A549 (cell line): Measurements from ENCODE around the gene AGXT2. TPM values are rescaled to one million over a fixed set of nuclear protein-coding genes. Genes with fewer than 3 reads are reported as not detected.

Experiments
- ATAC-seq, 2 experiments: fragments of 200-7000 bp in 1 of 2; fragments of >200 bp in 1 of 2; cut with Nextera tagmentation in 1 of 2; cut with Tn5 transposase in 1 of 2; 3 replicates each; pipeline versions ENCODE4 v1.8.0 to v1.9.1; 2018 to 2020; ENCODE audit warnings: mild to moderate bottlenecking in 1 of 2, moderate library complexity in 1 of 2
- CTCF ChIA-PET: fragments of 300-600 bp; sonication (Branson Sonifier 250); formaldehyde crosslinking; extraction: SDS; loops from one replicate; lab custom pipeline; 2021; ENCODE audit warnings: antibody characterized with exemption, inconsistent platforms; lab: Yijun Ruan, JAX
- POLR2A ChIA-PET: fragments of 350-600 bp; formaldehyde crosslinking; extraction: SDS; loops from one replicate; lab custom pipeline; 2021; ENCODE audit warnings: antibody characterized with exemption, inconsistent platforms; lab: Yijun Ruan, JAX
- DNase-seq, 2 experiments: peaks; one replicate each; pipeline versions ENCODE4 v3.0.0 to v3.0.0-alpha.2; 2011 to 2016; ENCODE audit warnings: low read depth in 1 of 2, low spot score in 1 of 2
- FAIRE-seq: peaks from 2 replicates; lab custom pipeline; 2011; peaks lifted over from hg19 to GRCh38; lab: Jason Lieb, UNC
- H3K27ac ChIP-seq, 2 experiments: fragments of >200 bp; sonication (Bioruptor Twin); formaldehyde crosslinking; 3 replicates each; pipeline ENCODE4 v1.5.1; 2016 to 2017
- H3K4me1 ChIP-seq: fragments of >200 bp; sonication (Bioruptor Twin); formaldehyde crosslinking; 3 replicates; pipeline ENCODE4 v1.6.1; 2016
- H3K4me2 ChIP-seq: fragments of >200 bp; sonication (Bioruptor Twin); formaldehyde crosslinking; 3 replicates; pipeline ENCODE4 v1.6.1; 2016
- H3K4me3 ChIP-seq: fragments of >200 bp; sonication (Bioruptor Twin); formaldehyde crosslinking; 3 replicates; pipeline ENCODE4 v1.5.1; 2016
- H3K9me3 ChIP-seq: fragments of >200 bp; sonication (Bioruptor Twin); formaldehyde crosslinking; 3 replicates; pipeline ENCODE4 v1.6.1; 2016
- CEBPB ChIP-seq, 2 experiments: fragments of >200 bp in 1 of 2; sonication (Bioruptor Twin) in 1 of 2; formaldehyde crosslinking in 1 of 2; IDR thresholded peaks; 2 replicates each; pipeline ENCODE4 v1.6.1; 2012 to 2016
- CHD2 ChIP-seq: fragments of 150-350 bp; IDR thresholded peaks from 2 replicates; pipeline ENCODE4 v1.6.1; 2014; ENCODE audit warnings: low read length; ENCODE audit not compliant: partially characterized antibody
- CHD4 ChIP-seq: fragments of 200-600 bp; sonication (generic); IDR thresholded peaks from 2 replicates; pipeline ENCODE4 v1.6.1; 2016; ENCODE audit warnings: antibody characterized with exemption, mild to moderate bottlenecking, borderline replicate concordance
- CTCF ChIP-seq: fragments of >200 bp; sonication (Bioruptor Twin); formaldehyde crosslinking; IDR thresholded peaks from 3 replicates; pipeline ENCODE4 v1.5.1; 2016
- E2F6 ChIP-seq: IDR thresholded peaks from 2 replicates; pipeline ENCODE4 v1.6.1; 2012; ENCODE audit warnings: low read depth, borderline replicate concordance
- ESRRA ChIP-seq: fragments of 150-350 bp; IDR thresholded peaks from 2 replicates; pipeline ENCODE4 v1.6.1; 2014; ENCODE audit warnings: mild to moderate bottlenecking, low read length, borderline replicate concordance
- FOSB ChIP-seq: fragments of 250-450 bp; sonication (Bioruptor Pico); IDR thresholded peaks from 2 replicates; pipeline ENCODE4 v1.5.0; 2020; ENCODE audit warnings: mild to moderate bottlenecking, moderate library complexity
- GATA3 ChIP-seq: IDR thresholded peaks from 2 replicates; pipeline ENCODE4 v1.6.1; 2012; ENCODE audit warnings: borderline replicate concordance
- HDAC2 ChIP-seq: fragments of 200-600 bp; sonication (generic); IDR thresholded peaks from 2 replicates; pipeline ENCODE4 v1.6.1; 2016
- HES2 ChIP-seq: fragments of >200 bp; sonication (Bioruptor Twin); formaldehyde crosslinking; IDR thresholded peaks from 2 replicates; pipeline ENCODE4 v1.6.1; 2016
- JUN ChIP-seq, 2 experiments: fragments of >200 bp; sonication (Bioruptor Twin); formaldehyde crosslinking; IDR thresholded peaks; 2 replicates in 1 of 2; 3 replicates in 1 of 2; pipeline ENCODE4 v1.6.1; 2016 to 2017
- JUNB ChIP-seq: fragments of >200 bp; sonication (Bioruptor Twin); formaldehyde crosslinking; IDR thresholded peaks from 2 replicates; pipeline ENCODE4 v1.6.1; 2016
- KDM5A ChIP-seq: fragments of 200-600 bp; sonication (generic); IDR thresholded peaks from 2 replicates; pipeline ENCODE4 v1.6.1; 2016; ENCODE audit warnings: antibody characterized with exemption, mild to moderate bottlenecking
- MAFK ChIP-seq: fragments of 450-650 bp; IDR thresholded peaks from 2 replicates; pipeline ENCODE4 v1.6.1; 2014; ENCODE audit not compliant: partially characterized antibody
- MAZ ChIP-seq: fragments of 150-350 bp; IDR thresholded peaks from 2 replicates; pipeline ENCODE4 v1.6.1; 2014; ENCODE audit warnings: antibody characterized with exemption, low read depth, low read length, borderline replicate concordance
- MYC ChIP-seq: IDR thresholded peaks from 2 replicates; pipeline ENCODE4 v1.6.1; 2012; ENCODE audit warnings: mild to moderate bottlenecking, inconsistent platforms, low read length, improper control_type of control experiment, borderline replicate concordance
- PHF8 ChIP-seq: fragments of 200-600 bp; sonication (generic); IDR thresholded peaks from 2 replicates; pipeline ENCODE4 v1.6.1; 2016; ENCODE audit warnings: low read depth, mild to moderate bottlenecking, antibody characterized with exemption, moderate library complexity, borderline replicate concordance
- RCOR1 ChIP-seq: fragments of 150-350 bp; IDR thresholded peaks from 2 replicates; pipeline ENCODE4 v1.6.1; 2014; ENCODE audit warnings: antibody characterized with exemption, low read length, low read depth
- RNF2 ChIP-seq: fragments of 200-600 bp; sonication (generic); IDR thresholded peaks from 2 replicates; pipeline ENCODE4 v1.6.1; 2016; ENCODE audit warnings: low read depth, mild to moderate bottlenecking, antibody characterized with exemption, moderate library complexity, borderline replicate concordance
- TFCP2L1 ChIP-seq: fragments of 250-450 bp; sonication (Bioruptor Pico); IDR thresholded peaks from 2 replicates; pipeline ENCODE4 v1.5.0; 2021; ENCODE audit warnings: mild to moderate bottlenecking
- TP53 ChIP-seq: fragments of 250-450 bp; sonication (Bioruptor Pico); IDR thresholded peaks from 2 replicates; pipeline ENCODE4 v1.5.0; 2021; ENCODE audit warnings: mild to moderate bottlenecking, moderate library complexity
- ZC3H11A ChIP-seq: fragments of 450-650 bp; IDR thresholded peaks from 2 replicates; pipeline ENCODE4 v1.6.1; 2014; ENCODE audit warnings: antibody characterized with exemption, mild to moderate bottlenecking
- ZNF302 ChIP-seq: fragments of 250-450 bp; sonication (Bioruptor Pico); IDR thresholded peaks from 2 replicates; pipeline ENCODE4 v1.9.0; 2021; ENCODE audit warnings: inconsistent platforms, mild to moderate bottlenecking, moderate library complexity
- ZSCAN20 ChIP-seq: fragments of 250-450 bp; sonication (Bioruptor Pico); IDR thresholded peaks from 2 replicates; pipeline ENCODE4 v1.8.0; 2022; ENCODE audit warnings: mild to moderate bottlenecking, moderate library complexity
- WGBS: methylation state at CpG from one replicate; pipeline ENCODE4 v1.1.6; 2017; ENCODE audit errors: missing lambda C conversion rate; 5-methylcytosine and 5-hydroxymethylcytosine counted together
- polyA plus RNA-seq, 4 experiments: library from polyadenylated mRNA; depleted of rRNA in 3 of 4; stranded (reverse); fragments of >200 nt; fragmentation: RNase III in 1 of 4; extraction: RNeasy Plus Mini Kit Qiagen cat#74134 plus additional on column Dnase treatment in 1 of 4; gene quantifications; 2 replicates in 3 of 4; 3 replicates in 1 of 4; pipeline ENCODE4 v1.2.3, GENCODE V29; 2011 to 2017
- TF ChIP-seq, protein P1 (sequence below): fragments of 450-650 bp; IDR thresholded peaks from 2 replicates; pipeline ENCODE4 v1.6.1; 2014; ENCODE audit warnings: antibody characterized with exemption
- TF ChIP-seq, protein P2 (sequence below): fragments of 250-450 bp; sonication (Bioruptor Pico); IDR thresholded peaks from 2 replicates; pipeline ENCODE4 v1.5.0; 2021; ENCODE audit warnings: mild to moderate bottlenecking, moderate library complexity, borderline replicate concordance
- TF ChIP-seq, protein P3 (sequence below): fragments of 200-600 bp; sonication (generic); IDR thresholded peaks from 2 replicates; pipeline ENCODE4 v1.6.1; 2016; ENCODE audit warnings: antibody characterized with exemption, mild to moderate bottlenecking, moderate library complexity

Gene AGXT2
- polyA plus RNA-seq, 2 of the 4 experiments (the other 2 are of a cell fraction), result not detected

DNA sequence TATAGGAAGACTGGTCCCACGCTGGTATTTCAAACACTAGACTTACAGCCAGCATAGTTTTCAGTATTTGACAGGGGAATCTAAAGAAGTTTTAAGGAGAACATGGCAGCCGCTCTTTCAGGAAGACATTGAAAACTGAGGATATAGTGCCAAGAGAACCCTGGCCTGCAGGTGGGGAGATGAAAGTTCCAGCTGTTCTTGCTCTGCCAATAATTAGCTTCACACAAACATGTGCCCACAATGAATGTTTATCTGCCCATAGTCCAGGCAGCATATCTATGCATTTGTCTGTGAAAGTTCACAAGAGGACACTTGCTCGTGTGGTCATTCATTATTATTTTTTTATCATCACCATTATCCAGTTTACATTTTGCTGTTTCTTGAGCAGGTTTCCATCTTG, 47.6 kb upstream of the AGXT2 start (continued):
- TF ChIP-seq CTCF, result no peak

DNA sequence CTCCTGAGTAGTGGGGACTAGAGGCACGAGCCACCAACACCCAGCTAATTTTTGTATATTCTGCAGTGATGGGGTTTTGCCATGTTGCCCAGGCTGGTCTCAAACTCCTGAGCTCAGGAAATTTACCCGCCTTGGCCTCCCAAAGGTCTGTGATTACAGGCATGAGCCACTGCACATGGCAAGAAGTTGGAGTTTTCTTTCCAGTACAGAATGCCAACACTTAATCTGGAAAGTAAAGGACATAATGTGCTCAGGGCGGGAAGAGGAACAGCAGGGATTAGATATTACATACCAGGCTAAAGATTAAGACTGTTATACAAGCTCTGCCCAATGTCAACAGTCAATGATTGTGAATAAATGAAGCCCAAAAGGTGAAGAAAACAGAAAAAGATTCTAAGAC, 47.2 kb upstream of the AGXT2 start:
- WGBS, result 4% methylated on average over 3 of the region's 3 CpGs
- ChIA-PET CTCF (no interaction called here), POLR2A (no interaction called here)
- H3K4me2 ChIP-seq, result no peak overlapping the region
- no peak overlapping the region for H3K4me3 ChIP-seq
- no peaks in the 10 kb centered on the region for H3K4me1 ChIP-seq
- no peak for FAIRE-seq
- no peak for ATAC-seq
- H3K9me3 ChIP-seq, result no peaks in the 10 kb centered on the region
- no peak for DNase-seq
- no peak overlapping the region for H3K27ac ChIP-seq
- no peak for TF ChIP-seq PHF8
- no peak for TF ChIP-seq CHD4
- TF ChIP-seq MAZ, result no peak
- no peak for TF ChIP-seq GATA3
- TF ChIP-seq KDM5A, result no peak
- no peak for TF ChIP-seq ESRRA
- TF ChIP-seq RCOR1, result no peak
- TF ChIP-seq ZSCAN20 (CRISPR knock-in tag), result no peak
- TF ChIP-seq, protein P1, sequence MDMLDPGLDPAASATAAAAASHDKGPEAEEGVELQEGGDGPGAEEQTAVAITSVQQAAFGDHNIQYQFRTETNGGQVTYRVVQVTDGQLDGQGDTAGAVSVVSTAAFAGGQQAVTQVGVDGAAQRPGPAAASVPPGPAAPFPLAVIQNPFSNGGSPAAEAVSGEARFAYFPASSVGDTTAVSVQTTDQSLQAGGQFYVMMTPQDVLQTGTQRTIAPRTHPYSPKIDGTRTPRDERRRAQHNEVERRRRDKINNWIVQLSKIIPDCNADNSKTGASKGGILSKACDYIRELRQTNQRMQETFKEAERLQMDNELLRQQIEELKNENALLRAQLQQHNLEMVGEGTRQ, result no peak
- no peak for TF ChIP-seq MYC
- no peak for TF ChIP-seq E2F6
- TF ChIP-seq TFCP2L1 (CRISPR knock-in tag), result no peak
- TF ChIP-seq JUNB, result no peak
- no peak for TF ChIP-seq TP53 (CRISPR knock-in tag)
- TF ChIP-seq, protein P2, sequence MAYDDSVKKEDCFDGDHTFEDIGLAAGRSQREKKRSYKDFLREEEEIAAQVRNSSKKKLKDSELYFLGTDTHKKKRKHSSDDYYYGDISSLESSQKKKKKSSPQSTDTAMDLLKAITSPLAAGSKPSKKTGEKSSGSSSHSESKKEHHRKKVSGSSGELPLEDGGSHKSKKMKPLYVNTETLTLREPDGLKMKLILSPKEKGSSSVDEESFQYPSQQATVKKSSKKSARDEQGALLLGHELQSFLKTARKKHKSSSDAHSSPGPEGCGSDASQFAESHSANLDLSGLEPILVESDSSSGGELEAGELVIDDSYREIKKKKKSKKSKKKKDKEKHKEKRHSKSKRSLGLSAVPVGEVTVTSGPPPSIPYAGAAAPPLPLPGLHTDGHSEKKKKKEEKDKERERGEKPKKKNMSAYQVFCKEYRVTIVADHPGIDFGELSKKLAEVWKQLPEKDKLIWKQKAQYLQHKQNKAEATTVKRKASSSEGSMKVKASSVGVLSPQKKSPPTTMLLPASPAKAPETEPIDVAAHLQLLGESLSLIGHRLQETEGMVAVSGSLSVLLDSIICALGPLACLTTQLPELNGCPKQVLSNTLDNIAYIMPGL (CRISPR knock-in tag), result no peak
- TF ChIP-seq HDAC2, result no peak
- no peak for TF ChIP-seq RNF2

DNA sequence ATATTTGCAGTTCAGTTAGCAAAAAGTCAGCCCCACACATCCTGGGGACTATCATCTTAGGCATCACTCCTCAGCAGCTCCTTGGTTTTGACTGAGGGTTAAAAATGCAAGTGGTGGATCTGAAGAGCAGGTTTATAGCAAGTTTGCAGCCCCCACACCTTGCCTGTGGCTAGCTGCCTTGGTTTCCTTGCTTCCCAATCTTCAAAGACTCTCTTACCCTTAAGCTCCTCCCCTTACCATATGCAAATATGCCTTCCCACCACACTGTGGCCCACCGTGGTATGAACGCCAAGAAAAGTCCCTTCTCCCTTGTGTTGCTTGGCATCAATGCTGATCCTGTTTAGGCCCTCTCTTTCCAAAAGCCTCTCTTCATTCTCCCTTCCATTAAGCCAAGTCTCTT, 45.0 kb upstream of the AGXT2 start:
- FAIRE-seq, result no peak
- POLR2A ChIA-PET, result no interaction called here
- WGBS, result 49% methylated on average over 2 of the region's 2 CpGs
- no peak for TF ChIP-seq JUN (IDR thresholded peaks at IDR 0.05)
- TF ChIP-seq MAZ, result no peak
- TF ChIP-seq ZNF302 (CRISPR knock-in tag), result no peak
- TF ChIP-seq, protein P3, sequence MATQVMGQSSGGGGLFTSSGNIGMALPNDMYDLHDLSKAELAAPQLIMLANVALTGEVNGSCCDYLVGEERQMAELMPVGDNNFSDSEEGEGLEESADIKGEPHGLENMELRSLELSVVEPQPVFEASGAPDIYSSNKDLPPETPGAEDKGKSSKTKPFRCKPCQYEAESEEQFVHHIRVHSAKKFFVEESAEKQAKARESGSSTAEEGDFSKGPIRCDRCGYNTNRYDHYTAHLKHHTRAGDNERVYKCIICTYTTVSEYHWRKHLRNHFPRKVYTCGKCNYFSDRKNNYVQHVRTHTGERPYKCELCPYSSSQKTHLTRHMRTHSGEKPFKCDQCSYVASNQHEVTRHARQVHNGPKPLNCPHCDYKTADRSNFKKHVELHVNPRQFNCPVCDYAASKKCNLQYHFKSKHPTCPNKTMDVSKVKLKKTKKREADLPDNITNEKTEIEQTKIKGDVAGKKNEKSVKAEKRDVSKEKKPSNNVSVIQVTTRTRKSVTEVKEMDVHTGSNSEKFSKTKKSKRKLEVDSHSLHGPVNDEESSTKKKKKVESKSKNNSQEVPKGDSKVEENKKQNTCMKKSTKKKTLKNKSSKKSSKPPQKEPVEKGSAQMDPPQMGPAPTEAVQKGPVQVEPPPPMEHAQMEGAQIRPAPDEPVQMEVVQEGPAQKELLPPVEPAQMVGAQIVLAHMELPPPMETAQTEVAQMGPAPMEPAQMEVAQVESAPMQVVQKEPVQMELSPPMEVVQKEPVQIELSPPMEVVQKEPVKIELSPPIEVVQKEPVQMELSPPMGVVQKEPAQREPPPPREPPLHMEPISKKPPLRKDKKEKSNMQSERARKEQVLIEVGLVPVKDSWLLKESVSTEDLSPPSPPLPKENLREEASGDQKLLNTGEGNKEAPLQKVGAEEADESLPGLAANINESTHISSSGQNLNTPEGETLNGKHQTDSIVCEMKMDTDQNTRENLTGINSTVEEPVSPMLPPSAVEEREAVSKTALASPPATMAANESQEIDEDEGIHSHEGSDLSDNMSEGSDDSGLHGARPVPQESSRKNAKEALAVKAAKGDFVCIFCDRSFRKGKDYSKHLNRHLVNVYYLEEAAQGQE, result no peak
- TF ChIP-seq MAFK, result no peak
- TF ChIP-seq RCOR1, result no peak
- no peak for TF ChIP-seq RNF2
- no peak for TF ChIP-seq FOSB
- TF ChIP-seq ZC3H11A, result no peak
- no peak for TF ChIP-seq CHD2
- TF ChIP-seq HES2, result no peak
- no peak for TF ChIP-seq CEBPB (IDR thresholded peaks at IDR 0.05)

More for the DNA sequence above, 45.0 kb upstream of the AGXT2 start:
- no peak overlapping the region for H3K4me2 ChIP-seq
- CTCF ChIA-PET, result interaction anchor here (0.6 to 0.9 kb wide), 2 partner anchors 27 to 788 kb away, joined by 3 read pairs; no protein-coding TSS in a partner anchor
- no peak overlapping the region for H3K4me3 ChIP-seq
- H3K27ac ChIP-seq, result no peak overlapping the region
- no peak for ATAC-seq
- no peak for DNase-seq
- no peaks in the 10 kb centered on the region for H3K4me1 ChIP-seq
- no peaks in the 10 kb centered on the region for H3K9me3 ChIP-seq
